ENCODE results near the gene DNAH7.

GRCh38 chr2:195768431-195768830 lies 300.2 kb downstream of the DNAH7 start:
- TF ChIP-seq CTCF (conservative IDR thresholded peaks at IDR 0.05 in 1 of 2, IDR thresholded peaks at IDR 0.05 in 1 of 2; ENCODE audit: low read depth in 1 of 2, low read length in 2 of 2) (no peak), EZH2 (IDR thresholded peaks at IDR 0.05; ENCODE audit: low read length, missing control alignments) (no peak)

Measured in fibroblast of lung (primary cell).